GM18508 (cell line): ENCODE measurements around the gene FNDC3A.
"Not testable (repeated sequence)": the region's sequence is repeated elsewhere in the genome, so short reads cannot be mapped to it uniquely, and the experiment has no call there.

Experiments
- ATAC-seq: cut with Tn5 transposase; IDR thresholded peaks from one replicate; pipeline ENCODE4 v1.9.1; 2021; ENCODE audit warnings: moderate number of reproducible peaks; ENCODE audit not compliant: insufficient read depth, unreplicated experiment

Gene FNDC3A

GRCh38 chr13:49029570-49029969 lies 53.9 kb downstream of the FNDC3A start:
- ATAC-seq: no peak

- ATAC-seq: no peak
Measured at GRCh38 chr13:49030213-49030612, 54.5 kb downstream of the FNDC3A start.

GRCh38 chr13:49040872-49041271 lies 65.2 kb downstream of the FNDC3A start:
- no peak for ATAC-seq

GRCh38 chr13:49042476-49042875 lies 66.8 kb downstream of the FNDC3A start:
- ATAC-seq: no peak

DNA sequence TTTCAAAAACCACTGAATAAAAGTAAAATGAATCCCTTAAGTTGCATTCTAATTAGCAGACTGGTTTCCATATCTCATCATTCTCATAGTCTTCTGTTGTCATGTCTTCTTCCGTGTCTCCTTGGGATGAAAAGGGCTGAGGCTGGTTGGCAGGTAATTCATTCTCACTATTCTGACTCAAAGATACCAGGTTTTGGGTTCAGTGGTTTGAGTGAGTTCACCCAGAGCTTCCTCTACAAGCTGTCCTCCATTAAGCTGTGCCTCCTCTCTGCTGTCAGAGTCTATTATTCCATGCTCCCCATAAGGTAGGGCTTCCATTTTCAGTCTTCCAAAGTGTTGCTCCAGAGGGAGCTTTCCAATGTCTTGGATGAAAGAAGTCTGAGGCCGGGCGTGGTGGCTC lies 68.3 kb downstream of the FNDC3A start:
- ATAC-seq: no peak

GRCh38 chr13:49044836-49045235 lies 69.1 kb downstream of the FNDC3A start:
- no peak for ATAC-seq

DNA sequence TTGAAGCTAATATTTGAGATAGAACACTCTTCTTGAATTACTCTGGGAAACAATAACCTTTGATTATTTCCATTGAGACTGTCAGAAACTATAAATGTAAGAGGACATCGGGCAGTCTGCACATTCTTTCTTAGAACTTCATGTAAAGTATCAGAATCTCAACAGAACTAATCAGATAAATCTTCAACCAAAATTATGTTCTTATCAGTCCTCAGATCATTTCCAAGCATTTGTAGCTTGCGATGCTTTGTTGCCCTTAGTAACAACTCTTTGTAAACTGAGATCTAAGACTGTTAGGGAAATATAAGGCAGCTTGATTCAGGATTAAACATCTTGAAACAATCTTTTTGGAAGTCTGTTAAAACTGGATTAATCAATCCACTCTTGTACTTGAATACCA lies 70.3 kb downstream of the FNDC3A start:
- ATAC-seq: no peak

- no peak for ATAC-seq
Measured at GRCh38 chr13:49046519-49046918, 70.8 kb downstream of the FNDC3A start.

GRCh38 chr13:49052813-49053212 lies 77.1 kb downstream of the FNDC3A start:
- no peak for ATAC-seq

GRCh38 chr13:49053215-49053614 lies 77.5 kb downstream of the FNDC3A start:
- no peak for ATAC-seq

DNA sequence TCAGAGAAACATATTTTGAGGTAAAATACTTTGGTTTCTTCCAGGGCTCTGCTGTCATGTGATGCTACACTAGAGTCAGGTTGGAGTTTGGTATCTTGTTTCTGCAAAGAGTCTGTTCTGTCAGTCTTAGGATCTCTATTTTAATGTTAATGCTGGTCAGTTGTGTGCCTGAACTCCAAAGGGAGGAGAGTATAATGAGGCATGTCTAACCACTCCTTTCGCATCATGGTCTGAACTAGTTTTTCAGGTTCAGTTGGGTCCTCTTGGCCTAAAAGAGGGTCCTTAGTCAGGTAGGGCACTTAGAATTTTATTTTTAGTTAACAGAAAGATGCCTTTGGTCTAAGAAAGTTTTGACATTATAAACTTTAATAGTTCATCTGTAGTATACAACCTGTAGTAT lies 78.2 kb downstream of the FNDC3A start:
- no peak for ATAC-seq

DNA sequence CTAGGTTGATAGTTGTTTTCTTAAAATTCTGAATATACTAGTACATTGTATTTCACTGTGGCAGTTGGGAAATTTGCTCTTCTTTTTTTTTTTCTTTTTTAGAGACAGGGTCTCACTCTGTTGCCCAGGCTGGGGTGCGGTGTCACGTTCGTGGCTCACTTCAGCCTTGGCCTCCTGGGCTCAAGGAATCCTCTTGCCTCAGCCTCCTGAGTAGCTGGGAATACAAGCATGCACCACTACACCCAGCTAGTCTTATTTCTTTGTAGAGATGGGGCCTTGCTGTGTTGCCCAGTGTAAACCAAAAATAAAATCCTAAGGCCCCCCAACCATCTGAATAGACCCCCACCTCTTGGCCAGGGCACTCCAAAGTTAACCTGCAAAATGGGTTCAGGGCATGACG lies 79.3 kb downstream of the FNDC3A start:
- no peak for ATAC-seq

- no peak for ATAC-seq
Measured at GRCh38 chr13:49057176-49057575, 81.5 kb downstream of the FNDC3A start.

- no peak for ATAC-seq
Measured at GRCh38 chr13:49058761-49059160, 83.0 kb downstream of the FNDC3A start.

- no peak for ATAC-seq
Measured at GRCh38 chr13:49060678-49061387, 85.1 kb downstream of the FNDC3A start.

GRCh38 chr13:49061388-49061752 lies 85.7 kb downstream of the FNDC3A start:
- not testable (repeated sequence) for ATAC-seq

- ATAC-seq: no peak
Measured at GRCh38 chr13:49062297-49062896, 86.7 kb downstream of the FNDC3A start.

GRCh38 chr13:49063011-49063410 lies 87.3 kb downstream of the FNDC3A start:
- ATAC-seq: no peak

- no peak for ATAC-seq
Measured at GRCh38 chr13:49063497-49063896, 87.8 kb downstream of the FNDC3A start.

DNA sequence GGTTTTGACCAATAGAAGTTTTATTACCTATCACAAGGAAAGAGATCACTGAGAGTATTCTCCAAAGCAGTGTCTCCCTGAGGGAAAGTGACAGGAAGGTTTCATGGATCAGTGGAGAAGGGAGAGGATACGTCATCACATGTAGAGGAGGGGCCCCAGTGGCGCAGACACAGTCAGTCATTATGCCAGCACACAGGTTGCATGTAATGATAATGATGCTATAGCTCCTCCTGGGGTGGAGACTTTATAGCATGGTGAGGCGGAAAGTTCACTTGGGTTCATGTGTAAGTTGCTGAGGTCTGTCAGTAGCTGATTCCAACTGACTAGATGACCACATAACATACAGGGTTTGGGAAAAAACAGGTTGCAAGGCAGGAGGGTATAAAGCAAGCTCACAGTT lies 88.8 kb downstream of the FNDC3A start:
- ATAC-seq: no peak

DNA sequence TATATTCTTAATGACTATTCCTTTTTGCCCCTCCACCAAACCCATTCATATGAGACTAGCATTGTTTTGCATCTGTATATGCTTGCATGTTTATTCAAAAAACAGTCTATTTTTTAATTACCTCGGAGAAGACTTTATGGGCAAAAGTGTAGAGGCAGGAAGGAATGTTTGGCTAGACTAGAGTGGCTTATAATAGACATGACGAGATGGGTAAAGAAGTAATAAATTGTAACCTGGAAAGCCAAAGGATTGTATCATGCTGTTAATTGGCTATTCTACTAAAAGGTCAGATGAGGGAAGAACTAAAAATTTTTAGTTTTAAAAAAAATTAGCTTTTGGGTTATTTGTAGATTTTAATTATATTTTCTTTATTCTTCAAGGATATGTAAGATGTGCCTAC lies 91.1 kb downstream of the FNDC3A start:
- no peak for ATAC-seq

GRCh38 chr13:49068498-49068897 lies 92.8 kb downstream of the FNDC3A start:
- not testable (repeated sequence) for ATAC-seq
